KG1 (cell line): ENCODE data around the gene SAMHD1.
"Not testable (repeated sequence)": the region's sequence is repeated elsewhere in the genome, so short reads cannot be mapped to it uniquely, and the experiment has no call there.

Experiments used
- DNase-seq: peaks from one replicate; lab custom pipeline; 2025; lab: John Stamatoyannopoulos, UW

The SAMHD1 gene

GRCh38 chr20:36851490-36851889 is 100.0 kb downstream of the SAMHD1 start:
- DNase-seq = no peak

DNA sequence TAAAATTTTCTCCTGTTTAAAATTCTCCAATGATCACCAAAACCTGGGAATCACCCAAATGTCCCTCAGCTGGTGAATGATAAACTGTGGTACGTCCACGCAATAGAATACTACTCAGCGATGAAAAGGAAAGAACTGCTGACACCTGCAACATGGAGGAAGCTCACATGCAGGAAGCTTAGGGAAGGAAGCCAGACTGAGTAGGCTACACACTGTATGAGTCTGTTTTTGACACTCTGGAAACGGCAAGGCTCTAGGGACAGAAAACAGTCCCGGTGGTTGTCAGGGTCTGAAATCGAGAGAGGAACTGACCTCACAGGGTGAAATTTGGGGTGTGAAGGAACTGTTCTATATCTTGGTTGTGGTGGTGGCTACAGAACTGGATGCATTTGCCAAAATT is 100.7 kb downstream of the SAMHD1 start:
- DNase-seq = no peak

GRCh38 chr20:36849333-36850065 is 102.0 kb downstream of the SAMHD1 start:
- DNase-seq = no peak

DNA sequence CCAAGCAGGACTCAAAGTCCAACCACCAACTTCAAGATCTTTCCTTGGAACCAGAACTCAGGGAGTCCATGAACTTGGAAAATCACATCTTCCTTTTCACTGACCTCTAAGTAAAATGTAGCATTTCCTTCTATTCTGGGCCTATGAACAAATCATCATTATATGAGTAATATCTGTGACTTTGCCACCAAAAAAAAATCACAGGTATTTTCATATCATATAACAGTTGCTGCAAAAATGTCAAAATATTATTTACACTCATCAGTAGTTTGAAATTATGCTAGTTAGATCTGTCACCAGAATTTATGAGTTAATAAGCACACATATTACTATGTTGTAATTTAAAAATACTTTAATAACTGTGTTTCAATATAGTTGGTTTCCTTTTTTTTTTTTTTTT is 102.8 kb downstream of the SAMHD1 start:
- DNase-seq = no peak

DNA sequence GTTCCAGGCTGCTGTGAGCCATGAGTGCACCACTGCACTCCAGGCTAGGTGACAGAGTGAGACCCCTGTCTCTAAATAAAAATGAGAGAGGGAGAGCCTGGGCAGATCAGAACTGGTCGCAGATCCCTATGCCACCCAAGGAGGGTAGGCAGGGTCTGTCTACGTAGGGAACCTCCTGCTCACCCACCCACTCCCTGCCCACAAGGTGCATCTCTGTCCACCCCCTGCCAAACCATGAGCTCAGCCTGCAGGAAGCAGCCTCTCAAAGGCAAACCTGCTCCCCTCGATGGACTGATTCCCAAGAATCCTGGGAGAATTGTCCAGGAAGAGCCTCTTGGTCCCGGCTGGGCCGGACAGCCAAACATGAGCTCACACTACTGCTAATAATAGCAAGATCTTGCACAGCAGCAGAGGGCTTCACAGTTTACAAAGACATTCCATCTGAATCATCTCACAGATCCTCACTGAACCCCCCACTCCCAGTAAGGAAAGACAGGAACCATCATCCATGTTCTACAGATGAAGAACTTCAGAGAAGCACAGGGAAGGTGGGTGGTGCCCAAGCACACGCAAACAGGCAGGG is 103.3 kb downstream of the SAMHD1 start:
- no peak for DNase-seq

DNA sequence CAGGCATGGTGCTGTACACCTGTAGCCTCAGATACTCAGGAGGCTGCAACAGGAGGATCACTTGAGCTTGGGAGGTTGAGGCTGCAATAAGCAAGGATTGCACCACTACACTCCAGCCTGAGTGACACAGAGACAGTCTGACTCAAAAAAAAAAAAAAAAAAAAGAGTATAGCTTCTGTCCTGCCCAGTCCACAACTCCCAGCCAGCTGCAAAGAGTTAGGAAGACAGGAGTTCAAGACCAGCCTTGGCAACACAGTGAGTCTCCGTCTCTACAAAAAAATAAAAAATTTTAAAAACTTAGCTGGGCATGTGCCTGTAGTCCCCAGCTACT is 103.8 kb downstream of the SAMHD1 start:
- no peak for DNase-seq

GRCh38 chr20:36847009-36847709 is 104.3 kb downstream of the SAMHD1 start:
- DNase-seq = no peak

- DNase-seq = no peak
Measured at GRCh38 chr20:36845288-36845971, 106.1 kb downstream of the SAMHD1 start.

- DNase-seq = not testable (repeated sequence)
Measured at GRCh38 chr20:36841030-36841429, 110.5 kb downstream of the SAMHD1 start.
